HG02885 (cell line): ENCODE measurements around the gene NAT10.

Experiments used
- ATAC-seq: cut with Tn5 transposase; IDR thresholded peaks from one replicate; pipeline ENCODE4 v1.9.1; 2021; ENCODE audit warnings: mild to moderate bottlenecking; ENCODE audit not compliant: unreplicated experiment, poor library complexity

The NAT10 gene

DNA sequence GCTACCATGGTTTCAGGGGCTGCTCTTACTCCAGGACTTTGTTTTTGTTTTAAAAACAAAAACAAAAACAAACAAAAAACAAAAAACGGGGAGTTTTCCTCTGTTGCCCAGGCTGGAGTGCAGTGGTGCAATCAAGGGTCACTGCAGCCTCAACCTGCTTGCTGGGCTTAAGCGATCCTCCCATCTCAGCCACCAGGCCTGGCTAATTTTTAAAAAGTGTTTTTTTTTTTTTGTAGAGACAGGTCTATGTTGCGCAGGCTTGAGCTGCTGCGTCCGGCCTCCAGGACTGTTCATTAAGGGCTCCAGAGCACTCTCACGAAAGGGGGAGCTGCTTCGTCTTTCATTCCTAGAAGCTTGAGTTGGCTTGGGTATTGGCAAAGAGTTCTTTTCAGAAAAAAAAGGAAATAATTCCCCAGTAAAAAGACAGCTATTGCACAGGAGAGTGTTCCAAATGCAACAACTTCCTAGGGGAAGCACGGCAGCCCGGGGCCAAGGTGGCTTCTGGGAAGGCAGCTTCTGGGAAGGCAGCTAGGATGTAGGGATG, 78.5 kb downstream of the NAT10 start:
- no peak for ATAC-seq

DNA sequence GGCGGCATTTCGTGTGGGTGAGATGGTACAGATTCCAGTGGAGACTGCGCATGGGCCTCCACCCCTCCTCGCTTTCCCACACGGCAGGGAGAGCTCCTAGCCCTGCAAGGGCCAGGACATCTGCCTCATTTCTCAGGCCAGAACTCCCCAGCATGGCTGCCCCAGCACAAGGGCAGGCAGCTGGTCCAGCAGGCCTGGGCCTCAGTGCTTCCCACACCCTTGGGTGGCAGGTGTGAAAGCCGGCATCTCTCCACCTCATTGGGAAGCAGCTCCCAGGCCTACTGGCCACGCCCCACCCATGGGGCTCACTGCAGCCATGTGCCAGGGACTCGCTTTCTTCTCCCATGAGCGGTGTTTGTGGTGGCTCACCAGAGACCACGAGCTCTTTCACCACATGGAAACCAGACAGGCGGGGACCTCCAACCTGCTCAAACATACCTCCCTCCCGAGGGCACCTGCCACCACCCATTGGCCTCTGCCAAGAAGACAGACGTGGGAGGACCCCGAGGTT, 79.1 kb downstream of the NAT10 start:
- no peak for ATAC-seq

DNA sequence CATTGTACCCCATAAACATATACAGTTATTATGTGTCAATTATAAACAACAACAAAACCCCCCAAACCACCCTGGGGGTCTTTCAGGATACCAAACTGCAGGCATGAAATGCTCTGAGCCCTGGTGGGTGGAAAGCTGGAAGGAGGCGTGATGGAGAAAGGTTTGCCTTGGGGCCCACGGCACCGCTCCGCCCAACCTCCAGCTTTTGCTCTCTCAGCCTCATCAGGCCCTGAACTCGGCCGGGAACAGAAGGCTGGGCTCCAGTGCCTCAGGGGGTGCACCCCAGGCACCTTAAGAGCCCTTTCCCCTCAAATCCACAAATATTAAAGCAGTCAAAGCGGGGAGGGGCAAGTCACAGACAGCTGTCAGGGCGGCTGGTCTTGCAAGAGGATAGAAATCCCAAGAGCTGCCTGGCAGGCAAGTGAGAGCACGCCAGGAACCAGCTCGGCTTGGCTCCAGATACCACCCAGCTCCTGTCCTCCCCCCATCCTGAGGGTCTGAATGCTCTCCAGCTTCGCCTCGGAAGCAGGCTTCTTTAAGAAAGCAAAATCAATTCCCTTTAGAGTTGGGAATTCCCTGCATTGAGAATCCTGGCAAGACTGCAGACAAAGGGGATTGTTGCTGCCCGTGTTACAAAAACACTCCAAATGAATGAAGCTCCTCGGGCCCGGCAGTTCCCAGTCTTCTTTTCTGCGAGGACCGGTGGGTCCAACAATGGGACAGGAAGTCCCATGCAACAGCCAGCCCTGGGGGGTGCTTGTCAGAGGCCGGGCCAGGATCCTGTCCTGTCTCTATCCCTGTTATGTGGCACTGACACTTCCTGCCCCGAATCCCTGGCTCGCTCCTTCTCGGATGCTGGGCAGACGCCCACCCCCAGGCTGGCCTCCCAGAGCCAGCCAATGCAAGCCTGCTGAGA, 80.8 kb downstream of the NAT10 start:
- ATAC-seq, result no peak

DNA sequence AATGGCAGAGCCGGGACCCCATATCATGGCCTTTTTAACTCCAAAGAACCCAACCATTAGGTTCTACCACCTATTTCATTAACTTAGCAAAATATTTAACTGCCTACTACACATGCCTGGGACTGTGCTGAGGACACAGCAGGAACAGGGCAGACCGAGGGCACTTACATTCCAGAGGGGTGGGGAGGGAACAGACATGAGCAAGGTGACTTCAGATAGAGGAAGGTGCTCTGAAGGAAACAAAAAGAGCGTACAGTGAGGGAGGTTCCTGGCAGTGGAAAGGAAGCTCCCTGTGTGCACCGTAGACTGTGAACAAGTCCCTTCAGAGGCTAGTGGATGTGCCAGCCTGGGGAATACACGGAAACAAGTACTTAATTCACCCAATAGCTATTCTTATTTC, 82.8 kb downstream of the NAT10 start:
- no peak for ATAC-seq

DNA sequence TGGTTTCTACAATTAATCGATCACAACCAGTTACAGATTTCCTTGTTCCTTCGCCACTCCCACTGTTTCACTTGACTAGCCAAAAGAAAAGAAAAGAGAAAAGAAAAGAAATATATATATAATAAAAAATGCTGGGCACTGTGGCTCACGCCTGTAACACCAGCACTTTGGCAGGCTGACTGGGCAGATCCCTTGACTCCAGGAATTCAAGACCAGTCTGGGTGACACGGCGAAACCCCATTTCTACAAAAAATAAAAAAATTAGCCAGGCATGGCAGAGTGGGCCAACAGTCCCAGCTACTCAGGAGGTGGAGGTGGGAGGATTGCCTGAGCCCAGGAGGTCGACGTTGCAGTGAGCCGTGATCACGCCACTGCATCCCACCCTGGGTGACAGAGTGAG, 83.8 kb downstream of the NAT10 start:
- ATAC-seq, result no peak

DNA sequence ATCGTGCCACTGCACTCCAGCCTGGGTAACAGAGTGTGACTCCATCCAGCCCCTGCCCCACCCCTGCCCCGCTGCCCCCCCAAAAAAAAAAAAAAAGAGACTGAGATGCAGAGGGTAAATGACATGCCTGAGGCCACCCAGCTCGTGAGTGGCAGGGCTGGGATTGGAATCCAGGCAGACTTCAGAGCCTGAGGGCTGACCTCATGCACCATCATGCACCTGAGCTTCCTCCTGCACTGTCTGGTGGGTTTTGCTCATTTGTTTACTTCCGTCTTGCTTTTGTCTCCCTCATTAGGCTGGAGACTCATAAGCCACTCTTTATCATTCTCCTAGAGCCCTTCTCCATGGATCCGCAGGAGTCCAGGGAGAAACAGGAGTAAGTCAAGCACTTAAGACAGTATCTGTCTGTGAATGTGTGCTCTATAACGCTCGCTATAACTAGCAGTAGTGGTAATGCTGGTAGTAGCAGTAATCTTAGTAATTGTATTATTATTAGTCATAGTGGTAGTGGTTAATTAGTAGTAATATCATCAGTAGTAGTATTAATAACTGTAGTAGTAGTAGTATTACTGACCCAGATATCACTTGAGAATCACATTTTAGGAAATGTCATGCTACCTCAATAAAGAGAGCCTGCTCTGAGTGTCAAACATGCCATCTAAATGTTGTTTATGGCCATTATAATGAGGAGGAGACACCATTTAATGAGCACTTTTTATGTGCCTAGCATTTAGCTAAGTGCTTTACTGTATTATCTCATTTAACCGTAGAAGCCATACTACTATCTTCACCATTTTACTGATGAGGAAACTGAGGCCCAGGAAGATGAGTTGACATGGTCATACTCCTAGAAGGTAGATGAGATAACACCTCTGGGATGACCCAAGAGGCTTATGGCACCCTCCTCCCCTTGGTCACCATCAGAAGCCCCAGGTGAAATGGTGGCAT, 85.0 kb downstream of the NAT10 start:
- no peak for ATAC-seq

DNA sequence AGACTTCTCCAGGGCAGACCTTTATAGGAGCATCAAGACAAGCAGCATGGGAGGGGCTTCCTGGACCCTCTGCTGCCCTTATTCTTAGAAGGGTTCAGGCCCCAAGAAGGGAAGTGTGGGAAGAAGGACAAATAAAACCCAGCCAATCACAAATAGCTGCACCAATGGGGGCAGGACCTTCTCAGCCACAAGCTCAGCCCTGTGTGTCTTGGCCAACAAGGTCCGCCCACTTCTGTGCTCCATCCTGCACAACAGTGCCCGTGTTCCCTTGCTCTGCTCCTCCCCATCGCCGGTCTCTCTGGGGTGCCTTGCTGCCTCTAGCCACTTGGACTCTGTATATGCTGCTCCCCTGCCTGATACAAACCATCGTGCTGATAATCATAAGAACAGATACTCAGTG, 86.1 kb downstream of the NAT10 start:
- ATAC-seq, result no peak

DNA sequence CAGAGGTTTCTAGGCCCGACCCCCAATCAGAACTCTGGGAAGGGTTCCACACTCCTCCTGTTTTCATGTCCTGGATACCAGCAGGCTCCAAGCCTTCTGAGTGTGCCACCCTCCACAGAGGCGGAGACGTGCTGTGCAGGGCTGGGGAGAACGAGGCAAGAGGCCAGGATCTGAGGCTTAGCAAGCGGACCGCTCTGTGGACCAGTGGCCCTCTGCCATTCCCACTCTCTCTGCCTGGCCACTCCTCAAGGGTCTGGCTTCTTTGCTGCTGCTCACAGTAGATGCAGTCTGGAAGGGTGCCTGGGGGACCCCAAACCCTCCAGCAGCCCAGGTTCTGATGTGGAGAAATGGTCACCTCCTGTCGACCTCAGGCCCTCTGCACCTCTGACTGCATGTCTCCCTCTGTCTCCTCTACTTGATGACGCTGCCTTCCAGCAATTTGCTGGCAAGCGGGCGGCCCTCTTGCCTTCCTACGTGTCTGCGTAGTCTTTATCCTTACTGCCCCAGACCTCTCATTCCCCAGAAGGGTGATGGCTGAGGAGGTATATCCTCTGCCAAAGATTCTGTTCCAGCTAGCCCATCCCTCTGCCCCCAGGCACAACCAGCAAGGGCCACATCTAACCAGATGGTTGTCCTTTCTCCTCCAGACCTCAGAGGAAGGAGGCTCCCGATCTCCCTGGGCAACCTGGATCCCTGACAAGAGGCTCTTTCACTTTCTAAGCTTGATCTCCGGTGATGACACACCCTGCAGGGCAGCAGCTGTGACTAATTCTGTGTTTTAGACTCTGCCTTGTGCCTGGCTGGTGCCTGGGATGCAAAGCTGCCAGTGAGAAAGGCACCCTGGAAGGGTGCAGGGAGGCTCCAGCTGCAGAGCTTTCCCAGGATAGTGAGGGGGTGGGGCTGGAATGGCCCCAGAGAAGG, 87.3 kb downstream of the NAT10 start:
- no peak for ATAC-seq

DNA sequence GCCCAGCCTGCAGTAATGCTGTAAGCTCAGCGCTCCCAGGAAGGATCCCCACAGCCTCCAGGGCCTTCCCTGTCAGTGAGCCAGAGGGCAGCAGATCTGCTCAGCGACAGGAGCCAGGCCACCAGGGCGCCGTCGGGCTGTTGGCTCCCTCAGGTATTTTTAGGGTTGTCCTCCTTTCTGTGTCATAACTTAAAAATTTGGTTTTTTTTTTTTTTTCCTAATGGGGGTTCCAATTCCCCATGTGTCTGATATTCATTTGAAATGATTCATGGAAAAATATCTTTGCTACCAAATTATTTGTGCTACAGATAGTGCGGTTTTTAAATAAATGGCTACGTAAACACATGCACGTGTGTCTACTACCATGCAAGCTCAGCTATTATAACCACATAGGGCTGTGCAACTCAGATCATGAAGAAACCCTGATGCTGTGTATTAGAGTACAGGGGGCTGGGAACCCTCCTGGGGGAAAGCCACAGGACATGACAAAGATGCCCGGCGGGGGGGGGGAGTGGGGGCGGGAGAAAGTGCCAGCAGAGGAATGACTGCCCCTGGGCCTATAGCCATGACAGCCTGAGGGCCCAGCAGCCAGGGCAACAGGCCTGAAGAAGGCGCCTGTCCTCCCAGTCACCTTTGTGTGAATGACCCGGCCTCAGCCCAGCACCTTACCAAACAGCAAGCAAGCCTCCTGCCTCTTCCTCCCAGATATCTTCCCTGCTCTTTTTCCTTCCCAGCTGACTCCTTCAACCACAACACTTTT, 89.3 kb downstream of the NAT10 start:
- no peak for ATAC-seq
